ENCODE results near the gene PSMB10.

The PSMB10 gene

GRCh38 chr16:67963662-67964321 lies 27.1 kb upstream of the PSMB10 start:
- no peak for DNase-seq

- DNase-seq, result no peak
Measured at GRCh38 chr16:67963292-67963661, 26.6 kb upstream of the PSMB10 start.

GRCh38 chr16:67962135-67962534 lies 25.5 kb upstream of the PSMB10 start:
- DNase-seq, result no peak

- DNase-seq, result no peak
Measured at GRCh38 chr16:67961551-67961957, 24.9 kb upstream of the PSMB10 start.

GRCh38 chr16:67959536-67960329 lies 23.1 kb upstream of the PSMB10 start:
- no peak for DNase-seq

GRCh38 chr16:67957622-67958021 lies 21.0 kb upstream of the PSMB10 start:
- no peak for DNase-seq

- no peak for DNase-seq
Measured at GRCh38 chr16:67954421-67955196, 18.0 kb upstream of the PSMB10 start.

GRCh38 chr16:67953641-67954375 lies 17.2 kb upstream of the PSMB10 start:
- DNase-seq, result no peak

GRCh38 chr16:67951485-67951884 lies 14.8 kb upstream of the PSMB10 start:
- DNase-seq, result no peak

GRCh38 chr16:67950335-67950843 lies 13.7 kb upstream of the PSMB10 start:
- no peak for DNase-seq

GRCh38 chr16:67949645-67950044 lies 13.0 kb upstream of the PSMB10 start:
- DNase-seq, result no peak

- no peak for DNase-seq
Measured at GRCh38 chr16:67948015-67948414, 11.4 kb upstream of the PSMB10 start.

- DNase-seq, result no peak
Measured at GRCh38 chr16:67946966-67947558, 10.4 kb upstream of the PSMB10 start.

- no peak for DNase-seq
Measured at GRCh38 chr16:67946128-67946569, 9.5 kb upstream of the PSMB10 start.

- no peak for DNase-seq
Measured at GRCh38 chr16:67945392-67945933, 8.8 kb upstream of the PSMB10 start.

GRCh38 chr16:67944690-67945391 lies 8.2 kb upstream of the PSMB10 start:
- no peak for DNase-seq

- no peak for DNase-seq
Measured at GRCh38 chr16:67943619-67944504, 7.2 kb upstream of the PSMB10 start, which contains the start of gene LCAT. Gene LCAT, minus strand, starts transcription at chr16:67944120. Its CDS starts 19 bp downstream, at chr16:67944101.

- no peak for DNase-seq
Measured at GRCh38 chr16:67943256-67943618, 6.6 kb upstream of the PSMB10 start.

GRCh38 chr16:67942510-67943255 lies 6.0 kb upstream of the PSMB10 start:
- DNase-seq, result no peak

GRCh38 chr16:67942200-67942509 lies 5.5 kb upstream of the PSMB10 start:
- peak; percentile 44 for DNase-seq

Measured in CD4-positive, alpha-beta T cell treated with Interleukin-17A for 1 hour (primary cell).